Fibroblast of pulmonary artery (primary cell): ENCODE measurements around the gene ZBTB20.

Experiments used
- DNase-seq: peaks from one replicate; pipeline ENCODE4 v3.0.0-alpha.2; 2010; ENCODE audit warnings: low read depth
- H3K4me3 ChIP-seq: replicated peaks from 2 replicates; pipeline ENCODE4 v1.5.1; 2011; ENCODE audit warnings: low read depth, mild to moderate bottlenecking, control low read depth, low read length, moderate library complexity
- TF ChIP-seq, protein P1 (sequence below): IDR thresholded peaks from 2 replicates; pipeline ENCODE4 v1.5.1; 2011; ENCODE audit warnings: mild to moderate bottlenecking, control low read depth, low read length, inconsistent platforms; ENCODE audit errors: missing control alignments

Gene ZBTB20

DNA sequence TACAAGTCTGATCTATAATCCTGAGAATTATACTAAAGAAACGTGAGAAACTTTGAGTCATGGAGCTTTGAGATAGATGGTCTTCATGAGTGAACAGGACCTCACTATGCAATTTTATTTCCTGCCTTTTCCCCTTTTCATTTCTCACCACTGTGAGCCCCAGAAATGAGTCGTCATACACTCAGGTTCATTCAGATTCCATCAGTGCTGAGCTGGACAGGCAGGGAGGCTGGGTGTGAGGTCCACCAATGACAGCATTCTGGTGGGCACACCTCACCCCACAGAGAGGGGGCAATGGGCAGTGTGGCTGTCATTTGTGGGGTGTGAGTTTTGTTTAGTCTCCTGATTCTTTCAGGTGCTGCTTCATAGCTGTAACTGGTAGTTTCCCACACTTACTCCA lies 836.4 kb downstream of the ZBTB20 start:
- H3K4me3 ChIP-seq: no peak overlapping the region
- DNase-seq: no peak
- TF ChIP-seq, protein P1, sequence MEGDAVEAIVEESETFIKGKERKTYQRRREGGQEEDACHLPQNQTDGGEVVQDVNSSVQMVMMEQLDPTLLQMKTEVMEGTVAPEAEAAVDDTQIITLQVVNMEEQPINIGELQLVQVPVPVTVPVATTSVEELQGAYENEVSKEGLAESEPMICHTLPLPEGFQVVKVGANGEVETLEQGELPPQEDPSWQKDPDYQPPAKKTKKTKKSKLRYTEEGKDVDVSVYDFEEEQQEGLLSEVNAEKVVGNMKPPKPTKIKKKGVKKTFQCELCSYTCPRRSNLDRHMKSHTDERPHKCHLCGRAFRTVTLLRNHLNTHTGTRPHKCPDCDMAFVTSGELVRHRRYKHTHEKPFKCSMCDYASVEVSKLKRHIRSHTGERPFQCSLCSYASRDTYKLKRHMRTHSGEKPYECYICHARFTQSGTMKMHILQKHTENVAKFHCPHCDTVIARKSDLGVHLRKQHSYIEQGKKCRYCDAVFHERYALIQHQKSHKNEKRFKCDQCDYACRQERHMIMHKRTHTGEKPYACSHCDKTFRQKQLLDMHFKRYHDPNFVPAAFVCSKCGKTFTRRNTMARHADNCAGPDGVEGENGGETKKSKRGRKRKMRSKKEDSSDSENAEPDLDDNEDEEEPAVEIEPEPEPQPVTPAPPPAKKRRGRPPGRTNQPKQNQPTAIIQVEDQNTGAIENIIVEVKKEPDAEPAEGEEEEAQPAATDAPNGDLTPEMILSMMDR: no peak

DNA sequence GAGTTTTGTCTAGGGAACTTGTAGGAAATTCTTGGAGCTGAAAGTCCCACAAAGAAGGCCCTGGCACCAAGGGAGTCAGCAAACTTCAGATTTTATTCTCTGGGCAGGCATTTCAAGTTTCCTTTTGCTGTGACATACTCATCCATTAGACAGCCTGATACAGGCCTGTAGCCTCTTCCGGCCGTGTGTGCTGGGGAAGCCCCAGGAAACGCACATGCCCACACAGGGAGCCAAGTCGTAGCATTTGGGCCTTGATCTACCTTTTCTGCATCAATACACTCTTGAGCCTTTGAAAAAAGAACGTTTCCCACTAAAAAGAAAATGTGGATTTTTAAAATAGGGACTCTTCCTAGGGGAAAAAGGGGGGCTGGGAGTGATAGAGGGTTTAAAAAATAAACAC lies 838.3 kb downstream of the ZBTB20 start:
- TF ChIP-seq, protein P1: no peak

DNA sequence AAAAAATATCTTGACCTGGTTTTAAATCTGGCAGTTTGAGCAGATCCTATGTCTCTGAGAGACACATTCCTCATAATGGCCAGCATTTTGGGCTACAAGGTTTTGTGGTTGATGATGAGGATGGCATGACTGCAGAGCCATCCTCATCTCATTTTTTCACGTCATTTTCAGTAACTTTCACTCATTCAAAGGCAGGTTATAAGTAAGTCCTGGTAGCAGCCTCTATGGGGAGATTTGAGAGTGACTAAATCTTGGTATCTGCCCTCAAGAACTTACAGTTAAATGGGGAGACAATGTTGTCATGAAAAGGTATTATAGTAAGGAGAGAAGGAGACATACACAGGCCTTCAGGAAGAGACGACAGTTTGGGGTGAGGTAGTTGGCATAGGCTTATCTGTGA lies 838.7 kb downstream of the ZBTB20 start:
- no peak overlapping the region for H3K4me3 ChIP-seq
- TF ChIP-seq, protein P1: no peak
- no peak for DNase-seq

More for the DNA sequence above, 838.3 kb downstream of the ZBTB20 start:
- no peak for DNase-seq
- H3K4me3 ChIP-seq: no peak overlapping the region

DNA sequence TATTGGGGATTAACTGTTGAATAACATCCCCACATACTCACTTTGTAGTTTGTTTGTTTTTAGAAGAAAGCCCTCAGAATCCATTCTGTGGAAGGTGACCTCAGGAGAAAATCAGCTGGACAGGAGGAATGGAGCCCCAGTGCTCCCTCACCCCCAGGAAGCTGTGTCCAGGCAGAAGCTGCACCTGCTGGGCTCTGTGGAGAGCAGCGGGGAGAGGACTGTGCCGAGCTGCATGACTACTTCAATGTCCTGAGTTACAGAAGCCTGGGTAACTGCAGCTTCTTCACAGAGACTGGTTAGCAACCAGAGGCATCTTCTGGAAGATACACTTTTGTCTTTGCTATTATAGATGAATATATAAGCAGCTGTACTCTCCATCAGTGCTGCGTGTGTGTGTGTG lies 839.3 kb downstream of the ZBTB20 start:
- TF ChIP-seq, protein P1: no peak
- DNase-seq: no peak
- H3K4me3 ChIP-seq: no peak overlapping the region

DNA sequence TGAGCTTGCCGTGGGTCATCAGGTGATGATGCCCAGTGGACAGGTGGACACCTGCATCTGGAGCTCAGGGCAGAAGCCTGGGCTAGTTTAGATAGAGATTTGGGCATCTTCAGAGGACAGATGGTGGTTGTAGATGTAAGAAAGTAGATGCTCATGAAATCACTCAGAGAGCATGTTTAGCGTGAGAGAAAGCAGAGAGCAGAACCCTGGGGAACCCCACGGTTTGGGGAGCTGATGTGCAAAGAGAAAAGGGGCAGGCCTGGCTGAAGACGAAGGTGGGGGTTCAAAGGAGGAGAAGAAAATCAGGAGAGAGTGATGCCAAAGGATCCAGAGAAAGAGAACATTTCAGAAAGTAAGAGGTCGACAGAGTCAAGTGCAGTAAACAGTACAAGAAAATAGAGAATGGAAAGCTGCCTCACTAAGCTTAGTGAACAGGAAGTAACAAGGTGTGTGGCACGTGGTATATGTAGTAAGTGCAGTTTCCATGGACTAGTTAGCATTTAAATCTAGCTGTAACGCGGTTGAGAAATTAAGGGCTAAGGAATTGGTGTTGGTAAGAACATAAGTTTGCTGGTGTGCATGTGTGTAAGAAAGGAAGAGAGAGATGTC lies 839.8 kb downstream of the ZBTB20 start:
- TF ChIP-seq, protein P1: no peak
- no peak overlapping the region for H3K4me3 ChIP-seq
- no peak for DNase-seq

DNA sequence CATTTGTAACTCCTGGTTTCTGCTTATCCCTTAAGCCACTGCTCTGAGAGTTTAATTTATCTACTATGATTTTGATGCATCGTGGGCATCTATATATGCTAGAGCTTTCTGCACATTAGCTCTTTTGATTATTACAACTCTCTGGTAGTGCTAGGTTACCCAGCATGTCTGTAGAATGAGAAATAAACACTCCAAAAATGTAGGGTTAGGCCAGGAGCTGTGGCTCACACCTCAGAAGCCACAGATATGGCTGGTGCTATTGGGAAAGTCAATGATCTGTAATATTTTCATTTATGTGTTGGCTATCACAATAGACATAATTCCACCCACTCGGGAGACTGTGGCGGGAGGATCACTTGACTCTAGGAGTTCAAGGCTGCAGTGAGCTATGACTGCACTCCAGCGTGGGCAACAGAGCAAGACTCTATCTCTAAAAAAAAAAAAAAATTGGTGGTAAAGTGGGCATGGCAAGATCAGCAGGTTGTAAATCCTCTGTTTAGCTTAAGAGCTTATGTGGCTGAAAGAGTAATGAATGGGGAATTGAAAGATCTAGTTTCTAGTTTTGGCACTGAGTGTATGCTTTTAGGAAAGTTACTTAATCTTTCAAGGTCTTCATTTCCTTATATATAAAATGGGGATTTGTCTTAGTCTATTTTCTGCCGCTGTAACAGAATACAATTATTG lies 847.0 kb downstream of the ZBTB20 start:
- TF ChIP-seq, protein P1: no peak
- no peak overlapping the region for H3K4me3 ChIP-seq
- no peak for DNase-seq

DNA sequence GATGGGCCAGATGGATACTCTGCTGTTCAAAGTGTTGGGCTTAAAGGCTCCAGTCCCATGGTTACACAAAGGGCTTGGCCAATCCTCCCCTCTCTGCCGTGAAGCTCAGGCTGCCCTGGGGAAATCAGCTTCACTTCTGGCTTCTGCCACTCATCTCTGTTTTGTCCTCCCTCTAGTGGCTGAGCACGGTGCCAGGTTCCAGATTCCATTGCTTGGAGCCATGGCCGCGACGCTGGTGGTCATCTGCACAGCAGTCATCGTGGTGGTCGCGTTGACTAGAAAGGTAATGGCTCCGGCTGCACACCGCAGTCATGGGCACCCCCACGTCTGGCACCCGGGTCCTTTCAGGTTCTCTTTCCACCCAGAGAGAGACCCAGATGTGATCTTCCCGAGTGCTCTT lies 847.7 kb downstream of the ZBTB20 start:
- TF ChIP-seq, protein P1: peak; percentile 52
- no peak overlapping the region for H3K4me3 ChIP-seq
- peak; percentile 36 for DNase-seq
